Panc1 (cell line): ENCODE data around the gene FGF14.

Source experiments
- POLR2AphosphoS5 ChIP-seq: IDR thresholded peaks from 2 replicates; pipeline ENCODE4 v1.6.1; 2012; ENCODE audit warnings: mild to moderate bottlenecking, low read depth, low read length, moderate library complexity
- SIN3A ChIP-seq: IDR thresholded peaks from 2 replicates; pipeline ENCODE4 v1.6.1; 2012; ENCODE audit warnings: low read depth, mild to moderate bottlenecking, low read length, moderate library complexity, borderline replicate concordance; ENCODE audit not compliant: insufficient read depth
- TF ChIP-seq, protein P1 (sequence below): fragments of 450-650 bp; IDR thresholded peaks from 2 replicates; pipeline ENCODE4 v1.5.1; 2017; ENCODE audit warnings: mild to moderate bottlenecking

DNA sequence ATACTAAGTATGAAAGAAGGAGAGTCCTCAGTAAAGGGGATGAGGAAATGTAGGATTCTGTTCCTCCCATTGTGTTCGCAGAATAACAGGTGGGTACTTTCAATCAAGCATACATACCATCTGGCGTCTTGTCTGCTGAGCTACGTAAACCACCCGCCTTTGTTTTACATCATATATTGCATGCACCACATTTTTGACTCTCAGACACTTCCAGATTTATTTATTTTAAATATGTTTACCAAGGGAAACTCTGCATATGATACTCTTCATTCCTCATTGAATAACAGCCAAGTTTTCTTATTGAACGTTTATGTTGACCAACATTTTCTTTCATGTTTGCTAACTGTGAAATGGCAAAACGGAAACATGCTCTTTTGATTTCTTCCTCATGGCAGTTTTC, 174.1 kb downstream of the FGF14 start:
- TF ChIP-seq POLR2AphosphoS5: no peak
- TF ChIP-seq, protein P1, sequence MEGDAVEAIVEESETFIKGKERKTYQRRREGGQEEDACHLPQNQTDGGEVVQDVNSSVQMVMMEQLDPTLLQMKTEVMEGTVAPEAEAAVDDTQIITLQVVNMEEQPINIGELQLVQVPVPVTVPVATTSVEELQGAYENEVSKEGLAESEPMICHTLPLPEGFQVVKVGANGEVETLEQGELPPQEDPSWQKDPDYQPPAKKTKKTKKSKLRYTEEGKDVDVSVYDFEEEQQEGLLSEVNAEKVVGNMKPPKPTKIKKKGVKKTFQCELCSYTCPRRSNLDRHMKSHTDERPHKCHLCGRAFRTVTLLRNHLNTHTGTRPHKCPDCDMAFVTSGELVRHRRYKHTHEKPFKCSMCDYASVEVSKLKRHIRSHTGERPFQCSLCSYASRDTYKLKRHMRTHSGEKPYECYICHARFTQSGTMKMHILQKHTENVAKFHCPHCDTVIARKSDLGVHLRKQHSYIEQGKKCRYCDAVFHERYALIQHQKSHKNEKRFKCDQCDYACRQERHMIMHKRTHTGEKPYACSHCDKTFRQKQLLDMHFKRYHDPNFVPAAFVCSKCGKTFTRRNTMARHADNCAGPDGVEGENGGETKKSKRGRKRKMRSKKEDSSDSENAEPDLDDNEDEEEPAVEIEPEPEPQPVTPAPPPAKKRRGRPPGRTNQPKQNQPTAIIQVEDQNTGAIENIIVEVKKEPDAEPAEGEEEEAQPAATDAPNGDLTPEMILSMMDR: no peak
- no peak for TF ChIP-seq SIN3A
